T-helper 22 cell (primary cell): Measurements from ENCODE around the gene FOXO1.
A peak's percentile ranks its signal among the peaks of the same experiment; 100 is the strongest.
"Not testable (repeated sequence)": the region's sequence is repeated elsewhere in the genome, so short reads cannot be mapped to it uniquely, and the experiment has no call there.

Experiments
- DNase-seq: peaks from one replicate; pipeline ENCODE4 v3.0.0-alpha.2; 2020; ENCODE audit warnings: low read depth

Gene FOXO1

GRCh38 chr13:40666045-40666932 is at the start of gene FOXO1:
Gene FOXO1 (minus strand): TSS chr13:40666641. CDS start chr13:40666212, 429 bp downstream.
- DNase-seq, result peak; percentile 84

- DNase-seq, result not testable (repeated sequence)
These were observed 48.0 kb upstream of the FOXO1 start for GRCh38 chr13:40714433-40714832.

- DNase-seq, result no peak
These were observed 40.0 kb upstream of the FOXO1 start for GRCh38 chr13:40706439-40706838.

GRCh38 chr13:40697711-40698110 is 31.3 kb upstream of the FOXO1 start:
- no peak for DNase-seq

GRCh38 chr13:40694426-40694825 is 28.0 kb upstream of the FOXO1 start:
- DNase-seq, result no peak

GRCh38 chr13:40692946-40693345 is 26.5 kb upstream of the FOXO1 start:
- no peak for DNase-seq

GRCh38 chr13:40688781-40689180 is 22.3 kb upstream of the FOXO1 start:
- DNase-seq, result no peak

GRCh38 chr13:40682449-40683240 is 16.2 kb upstream of the FOXO1 start:
- DNase-seq, result no peak

- DNase-seq, result no peak
These were observed 15.1 kb upstream of the FOXO1 start for GRCh38 chr13:40681341-40682146.

GRCh38 chr13:40680659-40681323 is 14.3 kb upstream of the FOXO1 start:
- no peak for DNase-seq

- DNase-seq, result no peak
These were observed 13.1 kb upstream of the FOXO1 start for GRCh38 chr13:40679480-40679985.

- DNase-seq, result no peak
These were observed 10.6 kb upstream of the FOXO1 start for GRCh38 chr13:40677064-40677463.

- DNase-seq, result no peak
These were observed 9.6 kb upstream of the FOXO1 start for GRCh38 chr13:40676007-40676406.

GRCh38 chr13:40673414-40673813 is 7.0 kb upstream of the FOXO1 start:
- DNase-seq, result no peak

- no peak for DNase-seq
These were observed 6.4 kb upstream of the FOXO1 start for GRCh38 chr13:40672765-40673397.

GRCh38 chr13:40671956-40672764 is 5.7 kb upstream of the FOXO1 start:
- no peak for DNase-seq

- DNase-seq, result no peak
These were observed 3.9 kb upstream of the FOXO1 start for GRCh38 chr13:40670307-40670706.

- DNase-seq, result peak; percentile 2
These were observed 1.9 kb upstream of the FOXO1 start for GRCh38 chr13:40668335-40668734.

- no peak for DNase-seq
These were observed 1.2 kb upstream of the FOXO1 start for GRCh38 chr13:40667622-40667978.

GRCh38 chr13:40666933-40667621 is 636 bp upstream of the FOXO1 start:
- DNase-seq, result no peak
